DMS79 treated with DMSO at 0.1 percent for 48 hours (cell line): ENCODE data around the gene TBL2.
A peak's percentile ranks its signal among the peaks of the same experiment; 100 is the strongest.
"Not testable (repeated sequence)": the region's sequence is repeated elsewhere in the genome, so short reads cannot be mapped to it uniquely, and the experiment has no call there.

Experiments
- DNase-seq: peaks from one replicate; lab custom pipeline; 2025; lab: John Stamatoyannopoulos, UW

Gene TBL2

GRCh38 chr7:73570521-73570920 lies 7.9 kb downstream of the TBL2 start:
- DNase-seq = no peak

GRCh38 chr7:73569042-73569608 lies 9.3 kb downstream of the TBL2 start:
- DNase-seq = no peak

GRCh38 chr7:73567846-73568685 lies 10.3 kb downstream of the TBL2 start:
- DNase-seq = no peak

GRCh38 chr7:73567140-73567539 lies 11.2 kb downstream of the TBL2 start:
- DNase-seq = no peak

- not testable (repeated sequence) for DNase-seq
Measured at GRCh38 chr7:73566431-73566830, 11.9 kb downstream of the TBL2 start.

GRCh38 chr7:73565675-73566340 lies 12.6 kb downstream of the TBL2 start:
- no peak for DNase-seq

GRCh38 chr7:73560109-73560835 lies 18.1 kb downstream of the TBL2 start:
- no peak for DNase-seq

- peak; percentile 57 for DNase-seq
Measured at GRCh38 chr7:73557397-73558257, 20.8 kb downstream of the TBL2 start, which contains the start of gene BCL7B. TSS of gene BCL7B (minus strand) at chr7:73557690. CDS start at chr7:73557578, 112 bp downstream.

GRCh38 chr7:73557108-73557396 lies 21.3 kb downstream of the TBL2 start:
- DNase-seq = peak; percentile 82

GRCh38 chr7:73556208-73557107 lies 21.9 kb downstream of the TBL2 start:
- DNase-seq = no peak

GRCh38 chr7:73555411-73555982 lies 22.9 kb downstream of the TBL2 start:
- no peak for DNase-seq

- DNase-seq = not testable (repeated sequence)
Measured at GRCh38 chr7:73550093-73550492, 28.3 kb downstream of the TBL2 start.

- DNase-seq = no peak
Measured at GRCh38 chr7:73549176-73549575, 29.2 kb downstream of the TBL2 start.

GRCh38 chr7:73547841-73548240 lies 30.5 kb downstream of the TBL2 start:
- DNase-seq = no peak

GRCh38 chr7:73544678-73545077 lies 33.7 kb downstream of the TBL2 start:
- DNase-seq = no peak

GRCh38 chr7:73541722-73542121 lies 36.7 kb downstream of the TBL2 start:
- no peak for DNase-seq

GRCh38 chr7:73539709-73540108 lies 38.7 kb downstream of the TBL2 start:
- DNase-seq = no peak

GRCh38 chr7:73538510-73538909 lies 39.9 kb downstream of the TBL2 start:
- DNase-seq = not testable (repeated sequence)

- DNase-seq = no peak
Measured at GRCh38 chr7:73537051-73537450, 41.3 kb downstream of the TBL2 start.

- DNase-seq = no peak
Measured at GRCh38 chr7:73536479-73536878, 41.9 kb downstream of the TBL2 start.
